HG02973 (cell line): ENCODE data around the gene RAC3.

Source experiments
- ATAC-seq: cut with Tn5 transposase; IDR thresholded peaks from one replicate; pipeline ENCODE4 v1.9.1; 2021; ENCODE audit warnings: moderate library complexity; ENCODE audit not compliant: unreplicated experiment

RAC3 gene

DNA sequence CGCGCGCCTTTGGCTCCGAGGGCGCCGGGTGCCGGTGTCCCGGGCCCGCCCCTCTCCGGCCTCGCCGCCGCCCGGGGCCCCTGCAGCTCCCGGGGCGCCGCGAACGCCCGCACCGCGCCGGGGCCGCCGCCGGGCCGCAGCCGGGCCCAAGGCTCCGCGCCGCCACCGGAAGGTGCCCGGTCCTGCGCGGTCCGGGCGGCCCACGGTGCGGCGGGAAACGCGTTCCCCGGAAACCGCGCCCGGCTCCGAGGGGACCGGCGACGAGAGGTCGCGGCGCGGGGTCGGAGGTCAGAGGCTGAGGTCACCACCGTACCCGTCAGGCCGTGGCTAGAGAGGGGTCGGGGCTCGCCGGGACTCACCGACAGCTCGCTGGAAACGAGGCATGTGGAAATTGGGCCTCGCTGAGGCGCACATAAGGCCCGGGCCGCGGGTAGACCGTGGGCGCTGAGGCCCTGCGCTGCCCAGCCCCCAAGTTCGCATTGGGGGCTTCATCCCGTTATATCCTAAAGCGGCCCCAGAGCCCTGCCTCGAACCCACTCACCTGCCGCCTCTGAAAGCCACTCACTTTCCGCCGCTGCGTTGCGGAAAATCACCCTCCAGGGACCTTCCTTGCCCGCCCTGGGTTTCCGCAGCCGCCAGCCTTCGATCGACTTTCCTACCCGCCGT, 34.3 kb downstream of the RAC3 start, which contains the start of gene DUS1L:
DUS1L (minus strand) TSS at position 167 of the 666 bp plus-strand sequence. CDS start 745 bp downstream, outside the sequence.
- ATAC-seq = no peak

DNA sequence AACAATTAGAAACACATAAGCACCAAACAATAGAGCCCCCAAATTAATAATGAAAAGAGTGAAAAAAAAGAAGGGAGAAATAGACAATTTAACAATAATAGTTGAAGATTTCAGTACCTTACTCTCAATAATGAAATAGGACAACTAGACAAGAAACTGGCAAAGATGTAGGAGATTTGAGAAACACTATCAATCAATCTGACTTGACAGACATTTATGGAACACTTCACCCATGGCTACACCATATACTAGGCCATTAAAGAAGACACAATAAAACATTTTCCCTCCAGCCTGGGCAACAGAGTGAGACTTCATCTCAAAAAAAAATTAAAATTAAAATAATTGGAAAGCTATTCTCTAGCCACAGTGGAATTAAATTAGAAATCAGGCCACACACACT, 39.1 kb downstream of the RAC3 start:
- ATAC-seq = no peak

DNA sequence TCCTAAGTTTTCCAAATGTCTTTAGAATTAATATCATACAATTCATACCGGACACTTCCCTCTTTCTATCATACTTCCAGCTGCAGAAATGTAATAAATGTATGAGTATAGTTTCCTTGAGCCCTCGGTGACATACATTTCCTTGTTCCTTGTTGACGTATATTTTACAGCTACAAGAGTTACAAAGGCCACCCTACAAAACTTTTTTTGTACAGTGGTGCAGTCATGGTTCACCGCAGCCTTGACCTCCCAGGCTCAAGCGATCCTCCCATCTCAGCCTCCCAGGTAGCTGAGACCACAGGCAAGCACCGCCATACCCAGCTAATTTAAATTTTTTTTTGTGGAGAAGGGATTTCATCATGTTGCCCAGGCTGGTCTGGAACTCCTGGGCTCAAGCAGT, 41.3 kb downstream of the RAC3 start:
- no peak for ATAC-seq

DNA sequence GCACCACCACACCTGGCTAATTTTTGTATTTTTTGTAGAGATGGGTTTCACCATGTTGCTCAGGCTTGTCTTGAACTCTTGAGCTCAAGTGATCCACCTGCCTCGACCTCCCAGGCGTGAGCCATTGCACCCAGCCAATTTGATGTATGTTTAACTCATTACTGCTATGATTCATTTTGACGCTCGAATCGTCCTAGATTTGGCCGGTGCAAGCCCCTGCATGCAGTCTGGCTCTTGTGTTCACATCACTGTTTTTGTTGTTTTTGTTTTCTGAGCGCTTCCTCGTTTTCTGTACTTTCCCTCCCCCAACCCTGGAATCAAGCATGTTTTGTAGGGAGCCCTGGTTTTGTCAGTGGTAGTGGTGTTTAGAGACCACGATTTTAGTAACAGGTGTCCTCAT, 42.0 kb downstream of the RAC3 start:
- ATAC-seq = no peak

DNA sequence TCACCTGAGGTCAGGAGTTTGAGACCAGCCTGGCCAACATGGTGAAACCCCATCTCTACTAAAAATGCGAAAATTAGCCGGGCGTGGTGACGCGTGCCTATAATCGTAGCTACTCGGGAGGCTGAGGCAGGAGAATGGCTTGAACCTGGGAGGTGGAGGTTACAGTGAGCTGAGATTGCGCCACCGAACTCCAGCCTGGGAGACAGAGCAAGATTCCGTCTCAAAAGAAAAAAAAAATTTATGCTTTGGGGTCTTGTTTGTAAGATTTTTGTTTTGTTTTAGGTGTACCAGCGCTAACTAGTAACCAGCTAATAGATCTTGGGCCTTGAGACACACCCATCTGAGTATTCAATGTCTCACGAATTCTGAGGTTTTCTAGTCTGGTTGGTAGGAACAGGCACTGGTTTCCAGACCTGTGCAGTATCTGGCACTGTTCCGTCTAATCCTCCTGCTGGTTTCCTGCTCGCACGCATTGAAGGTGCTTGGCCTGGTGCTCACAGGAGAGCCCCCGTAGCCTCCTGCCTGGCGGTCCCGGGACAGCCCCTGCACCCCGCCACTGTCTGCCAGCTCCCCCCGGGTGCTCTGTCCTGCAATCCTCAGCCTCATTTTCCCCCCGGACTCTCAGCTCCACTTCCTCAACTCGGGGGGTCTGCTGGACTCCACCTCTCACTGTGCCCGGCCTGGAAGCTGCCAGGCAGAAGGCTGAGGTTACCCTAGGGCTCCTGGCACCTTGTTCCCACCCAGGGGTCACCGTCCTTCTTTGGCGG, 44.7 kb downstream of the RAC3 start:
- no peak for ATAC-seq

DNA sequence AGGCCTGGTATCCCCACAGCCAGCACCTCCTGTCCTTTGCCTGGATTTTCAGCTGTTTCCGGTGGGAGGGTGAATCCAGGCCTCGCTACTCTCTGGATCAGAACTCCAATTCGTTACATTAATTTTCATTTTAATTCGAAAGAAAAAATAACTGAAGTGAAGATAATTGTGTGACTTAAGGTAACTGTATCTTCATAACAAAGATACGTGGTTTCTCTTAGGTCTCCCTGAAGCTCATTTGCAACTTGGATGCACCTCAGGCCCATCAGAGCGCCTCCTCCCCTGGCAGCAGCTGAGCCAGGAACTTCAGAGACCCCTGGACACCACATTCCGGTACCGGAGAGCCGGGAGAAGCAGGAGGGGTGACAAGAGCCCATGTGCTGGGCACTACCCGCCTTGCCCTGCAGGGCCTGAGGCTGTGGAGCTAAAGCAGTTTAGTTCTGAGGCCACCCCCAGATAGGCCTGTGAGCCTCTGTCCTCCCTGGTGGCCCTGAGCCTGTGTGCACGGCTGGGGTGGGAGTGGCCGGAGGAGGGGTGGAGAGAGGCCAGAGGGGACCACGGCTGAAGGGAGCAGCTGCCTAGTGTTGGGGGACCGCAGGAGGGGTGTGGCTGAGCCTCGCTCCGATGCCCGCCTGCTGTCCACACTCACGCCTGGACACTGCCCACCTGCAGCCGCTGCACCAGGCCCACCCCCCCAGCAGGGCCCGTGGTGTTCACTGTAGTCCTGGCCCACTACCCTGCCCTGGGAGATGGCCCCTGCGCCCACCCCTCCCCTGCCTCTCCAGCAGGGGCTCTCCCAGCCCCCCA, 45.5 kb downstream of the RAC3 start:
- ATAC-seq = no peak

DNA sequence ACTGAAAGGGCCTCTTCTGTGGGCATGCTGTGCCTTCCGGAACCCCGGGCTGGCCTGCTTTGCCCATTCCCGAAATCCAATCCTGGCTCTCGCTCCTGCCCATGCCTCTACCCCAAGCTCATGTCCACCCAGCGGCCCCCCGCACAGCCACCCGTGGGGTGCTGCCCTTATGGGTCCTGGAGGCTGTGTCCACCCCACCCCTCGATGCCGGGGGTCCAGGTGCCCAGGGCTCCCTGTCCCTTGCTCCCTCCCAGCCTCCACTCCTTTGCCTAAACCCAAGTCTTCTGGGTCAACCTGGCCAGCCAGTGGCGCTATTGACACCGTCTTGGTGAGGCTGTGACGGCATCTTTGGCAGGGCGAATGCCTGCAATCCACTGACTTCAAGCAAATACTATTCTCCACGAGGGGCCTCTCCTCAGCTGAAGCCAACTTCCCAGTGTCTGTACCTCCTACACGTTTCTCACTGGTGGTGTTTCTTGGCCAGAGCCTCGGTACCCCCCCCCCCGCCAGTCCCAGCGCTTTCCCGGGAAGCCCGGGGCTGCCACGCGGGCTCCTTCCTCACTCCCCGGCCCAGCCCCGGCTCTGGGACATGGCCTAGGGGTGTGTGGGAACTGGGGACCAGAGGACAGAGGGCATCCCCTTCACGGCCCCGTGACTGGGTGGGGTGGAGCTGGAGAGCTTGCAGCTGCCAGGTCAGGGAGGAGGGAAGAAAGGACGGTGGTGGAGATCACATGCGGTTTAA, 46.3 kb downstream of the RAC3 start:
- no peak for ATAC-seq

DNA sequence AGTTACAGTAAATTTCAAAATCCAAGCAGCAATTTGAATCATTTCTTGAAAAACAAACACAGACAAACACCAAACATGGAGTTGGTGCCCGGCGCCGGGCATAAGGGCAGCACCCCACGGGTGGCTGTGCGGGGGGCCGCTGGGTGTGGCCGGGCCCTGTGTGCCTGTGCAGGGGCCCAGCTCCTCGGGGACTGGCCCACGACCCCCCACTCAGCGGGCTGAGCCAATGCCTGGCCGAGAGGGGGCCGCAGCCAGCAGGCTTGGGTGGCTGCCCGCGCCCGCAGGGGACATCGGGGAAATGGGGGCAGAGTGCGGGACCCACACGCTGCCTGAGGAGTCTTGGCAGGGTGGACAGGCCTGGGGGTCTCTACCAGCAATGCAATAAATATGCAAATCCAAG, 47.0 kb downstream of the RAC3 start:
- ATAC-seq = no peak

DNA sequence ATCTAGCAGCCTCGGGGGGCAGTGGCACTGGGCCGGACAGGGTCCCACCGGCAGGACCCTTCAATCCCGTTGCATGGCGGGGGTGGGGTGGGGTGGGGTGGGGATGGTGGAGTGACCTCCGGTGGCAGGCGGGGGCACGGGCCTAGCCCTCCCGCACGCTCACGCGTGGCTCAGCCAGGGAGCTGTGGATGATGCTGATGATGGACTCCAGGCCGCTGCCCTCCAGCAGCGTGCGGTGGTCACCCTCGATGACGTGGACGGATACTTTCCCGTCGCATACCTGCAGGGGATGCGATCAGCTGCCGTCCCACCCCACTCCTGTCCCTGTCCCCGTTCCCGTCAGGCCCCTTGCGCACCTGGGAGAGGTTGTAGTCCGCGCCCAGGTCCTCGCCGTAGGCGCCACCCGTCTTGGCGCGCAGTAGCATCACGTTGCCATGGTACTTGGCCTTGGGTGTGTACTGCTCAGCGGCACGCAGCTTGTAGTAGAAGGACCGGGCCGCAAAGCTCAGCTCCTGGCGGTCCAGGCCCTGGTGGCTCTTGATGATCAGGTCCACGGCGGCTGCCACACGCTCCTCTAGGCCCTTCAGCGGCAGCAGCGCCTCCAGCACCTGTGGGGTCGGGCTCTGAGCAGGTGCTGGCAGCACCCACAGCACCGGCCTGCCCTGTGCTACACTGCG, 47.7 kb downstream of the RAC3 start:
- no peak for ATAC-seq

DNA sequence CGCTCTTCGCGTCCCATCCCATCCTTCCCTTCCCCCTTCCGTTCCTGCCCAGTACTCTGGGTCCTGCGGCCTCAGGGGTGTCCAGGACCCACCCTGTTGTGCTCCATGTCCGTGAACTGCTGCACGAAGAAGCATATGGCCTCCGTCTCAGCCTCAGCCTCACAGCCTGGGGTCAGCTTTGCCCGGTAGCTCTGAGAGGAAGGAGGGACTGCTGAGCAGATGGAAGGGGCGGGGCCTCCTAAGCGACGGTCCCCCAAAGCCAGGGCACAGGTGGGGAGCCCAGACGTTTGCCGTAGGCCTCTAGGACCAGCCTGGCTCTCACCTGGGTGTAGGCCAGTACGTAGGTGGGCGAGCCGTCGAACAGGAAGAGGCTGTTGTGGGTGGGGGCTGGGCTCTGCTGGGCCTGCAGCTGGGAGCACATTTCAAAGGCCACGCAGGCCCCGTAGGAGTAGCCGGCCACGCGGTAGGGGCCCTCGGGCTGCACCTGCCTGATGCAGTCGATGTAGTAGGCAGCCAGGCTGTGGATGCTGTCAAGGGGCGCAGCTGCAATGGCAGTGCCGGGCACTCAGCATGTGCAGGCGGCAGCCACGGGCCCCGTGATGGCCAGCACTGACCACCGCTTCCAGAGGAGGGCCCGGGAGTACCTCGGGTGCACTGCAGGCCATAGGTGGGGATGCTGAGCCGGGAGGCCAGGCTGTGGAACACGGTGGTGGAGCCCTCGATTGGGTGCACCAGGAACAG, 48.7 kb downstream of the RAC3 start:
- no peak for ATAC-seq

DNA sequence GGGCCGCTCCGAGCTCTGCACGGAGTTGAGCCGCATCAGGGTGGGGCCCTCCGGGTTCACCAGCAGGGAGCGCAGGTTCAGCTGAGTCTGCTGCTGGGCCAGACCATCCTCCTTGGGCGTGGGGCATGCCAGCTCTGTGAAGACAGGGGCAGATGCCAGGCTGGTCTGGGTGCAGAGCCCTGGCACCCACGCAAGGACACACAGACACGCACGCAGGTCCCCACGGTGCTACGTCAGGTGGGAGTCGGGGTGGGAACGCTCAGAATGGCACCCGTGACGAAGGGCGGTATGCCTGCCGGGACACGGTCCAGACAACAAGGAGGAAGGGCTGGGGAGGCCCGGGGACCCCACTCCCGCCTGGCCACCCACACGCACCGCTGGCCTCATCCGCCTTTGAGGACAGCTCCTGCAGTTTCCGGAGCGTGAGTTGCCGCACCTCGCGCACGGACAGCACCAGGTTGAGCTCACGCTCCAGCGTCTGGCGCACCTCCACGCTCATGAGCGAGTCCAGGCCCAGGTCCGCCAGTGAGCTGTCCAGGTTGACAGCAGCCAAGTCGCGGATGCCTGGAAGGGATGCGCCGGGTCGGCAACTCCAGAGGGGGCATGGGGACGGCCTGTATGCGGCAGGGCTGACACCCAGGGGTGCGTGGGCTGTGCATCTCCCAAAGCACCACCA, 49.4 kb downstream of the RAC3 start:
- ATAC-seq = no peak

DNA sequence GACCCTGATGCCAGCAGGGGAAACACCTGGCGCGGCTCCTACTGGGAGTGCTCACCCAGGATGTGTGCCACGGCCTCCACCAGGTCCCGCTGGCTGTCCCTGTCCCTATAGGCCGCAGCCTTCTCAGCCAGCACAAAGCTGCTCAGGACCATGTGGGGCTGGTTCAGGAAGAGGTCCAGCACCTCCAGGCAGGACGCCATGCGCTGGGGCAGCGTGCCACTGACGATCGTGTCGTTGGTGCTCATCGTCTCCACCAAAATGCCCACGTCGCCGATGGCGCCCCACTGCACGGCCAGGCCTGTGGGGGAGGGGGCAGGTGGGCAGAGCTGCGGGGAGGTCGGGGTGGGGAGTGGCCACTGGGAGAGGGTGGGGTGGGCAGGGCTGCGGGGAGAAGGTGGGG, 50.1 kb downstream of the RAC3 start:
- ATAC-seq = no peak

DNA sequence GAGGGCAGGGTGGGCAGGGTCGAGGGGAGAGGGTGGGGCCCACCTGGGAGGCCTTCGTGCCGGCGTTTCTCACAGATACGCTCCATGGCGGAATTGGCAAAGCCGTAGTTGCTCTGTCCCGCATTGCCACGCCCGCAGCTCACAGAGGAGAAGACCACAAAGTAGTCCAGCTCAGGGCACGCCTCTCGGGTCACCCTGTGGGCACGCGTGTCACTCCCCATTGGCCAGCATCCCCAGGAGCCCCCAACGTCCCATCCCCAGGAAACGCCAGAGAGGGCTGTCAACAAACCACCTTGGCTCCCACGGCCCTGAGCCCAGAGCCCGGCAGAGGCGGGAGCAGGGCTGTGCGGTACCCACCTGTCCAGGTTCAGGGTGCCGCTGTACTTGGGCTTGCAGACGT, 50.5 kb downstream of the RAC3 start:
- ATAC-seq = no peak

DNA sequence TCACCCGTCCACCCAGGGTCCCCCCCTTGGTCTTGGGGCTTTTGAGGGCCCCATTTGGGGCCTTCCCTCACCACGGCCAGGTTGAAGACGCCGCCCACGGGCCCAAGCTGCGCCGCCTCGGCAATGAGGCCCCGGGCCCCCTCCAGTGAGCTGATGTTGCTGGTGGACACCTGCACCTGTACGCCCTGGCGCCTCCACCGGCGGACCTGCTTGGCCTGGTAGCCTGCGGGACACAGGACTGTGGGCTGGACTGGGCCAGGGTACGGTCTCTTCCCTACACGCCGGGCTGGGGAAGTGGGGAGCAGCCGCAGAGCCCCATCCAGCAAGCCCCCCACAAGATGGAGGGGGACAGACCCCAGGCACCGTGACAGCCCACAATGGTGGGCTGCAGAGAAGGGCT, 51.0 kb downstream of the RAC3 start:
- no peak for ATAC-seq

DNA sequence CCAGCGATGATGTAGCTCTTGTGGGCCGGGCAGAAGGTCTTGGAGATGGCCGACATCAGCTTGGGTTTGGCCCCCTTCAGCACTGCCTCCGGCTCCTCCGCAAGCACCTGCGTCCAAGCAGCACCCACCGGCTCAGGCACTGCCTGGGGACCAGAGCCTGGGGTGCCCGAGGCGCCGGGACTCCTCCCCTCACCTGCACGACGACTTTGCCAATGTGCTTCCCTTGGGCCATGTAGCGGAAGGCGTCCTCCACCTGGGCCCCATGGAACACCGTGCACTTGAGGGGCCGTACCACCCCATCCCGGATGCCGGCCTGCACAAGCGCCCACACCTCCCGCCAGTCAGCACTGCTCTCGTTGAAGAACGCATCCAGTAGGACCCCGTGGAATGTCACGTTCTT, 51.5 kb downstream of the RAC3 start:
- ATAC-seq = no peak
